ENCODE results near the gene TRIO. TPM values are rescaled to one million over a fixed set of nuclear protein-coding genes. Genes with fewer than 3 reads are reported as not detected.
A peak's percentile ranks its signal among the peaks of the same experiment; 100 is the strongest.

The TRIO gene
- total RNA-seq, 2 experiments from 2014 or later: 3.5 to 6.6 TPM

- Mint-ChIP-seq H3K27me3 (ENCODE audit: low read depth) (no peaks in the 10 kb centered on the region), H3K4me3 (no peak overlapping the region), H3K36me3 (ENCODE audit: low read depth) (no peaks in the 10 kb centered on the region), H3K27ac (no peak overlapping the region), H3K4me1 (ENCODE audit: low read depth) (no peaks in the 10 kb centered on the region), H3K9me3 (ENCODE audit: insufficient read depth) (no peaks in the 10 kb centered on the region)
- POLR2A ChIA-PET: no interaction called here
- CTCF ChIA-PET: interaction anchor here (0.6 kb wide), 1 partner anchor 48 kb away, joined by 3 read pairs; no protein-coding TSS in a partner anchor
- no peak for ATAC-seq
- DNase-seq: no peak
Observed at GRCh38 chr5:14322437-14323187, 179.5 kb downstream of the TRIO start.

GRCh38 chr5:14323466-14323865 lies 180.3 kb downstream of the TRIO start:
- ChIA-PET CTCF (interaction anchor here (1.2 to 1.3 kb wide), 2 partner anchors 21 to 29 kb away, joined by 3 to 6 read pairs; no protein-coding TSS in a partner anchor), POLR2A (no interaction called here)
- ATAC-seq (no peak), DNase-seq (no peak)
- H3K4me3 Mint-ChIP-seq: no peak overlapping the region
- H3K27me3 Mint-ChIP-seq (ENCODE audit: low read depth): no peaks in the 10 kb centered on the region
- H3K9me3 Mint-ChIP-seq (ENCODE audit: insufficient read depth): no peaks in the 10 kb centered on the region
- H3K4me1 Mint-ChIP-seq (ENCODE audit: low read depth): no peaks in the 10 kb centered on the region
- H3K27ac Mint-ChIP-seq: no peak overlapping the region
- no peaks in the 10 kb centered on the region for H3K36me3 Mint-ChIP-seq (ENCODE audit: low read depth)

GRCh38 chr5:14325369-14325768 lies 182.2 kb downstream of the TRIO start:
- ATAC-seq (no peak), DNase-seq (no peak)
- Mint-ChIP-seq H3K4me1 (ENCODE audit: low read depth) (peaks cover 2% of the 10 kb centered on the region), H3K9me3 (ENCODE audit: insufficient read depth) (no peaks in the 10 kb centered on the region), H3K36me3 (ENCODE audit: low read depth) (no peaks in the 10 kb centered on the region), H3K27me3 (ENCODE audit: low read depth) (peaks cover 3% of the 10 kb centered on the region), H3K4me3 (no peak overlapping the region), H3K27ac (no peak overlapping the region)
- ChIA-PET POLR2A (no interaction called here), CTCF (interaction anchor here (1.0 to 4.1 kb wide), 2 partner anchors 14 to 323 kb away, joined by 3 to 16 read pairs; no protein-coding TSS in a partner anchor)

DNA sequence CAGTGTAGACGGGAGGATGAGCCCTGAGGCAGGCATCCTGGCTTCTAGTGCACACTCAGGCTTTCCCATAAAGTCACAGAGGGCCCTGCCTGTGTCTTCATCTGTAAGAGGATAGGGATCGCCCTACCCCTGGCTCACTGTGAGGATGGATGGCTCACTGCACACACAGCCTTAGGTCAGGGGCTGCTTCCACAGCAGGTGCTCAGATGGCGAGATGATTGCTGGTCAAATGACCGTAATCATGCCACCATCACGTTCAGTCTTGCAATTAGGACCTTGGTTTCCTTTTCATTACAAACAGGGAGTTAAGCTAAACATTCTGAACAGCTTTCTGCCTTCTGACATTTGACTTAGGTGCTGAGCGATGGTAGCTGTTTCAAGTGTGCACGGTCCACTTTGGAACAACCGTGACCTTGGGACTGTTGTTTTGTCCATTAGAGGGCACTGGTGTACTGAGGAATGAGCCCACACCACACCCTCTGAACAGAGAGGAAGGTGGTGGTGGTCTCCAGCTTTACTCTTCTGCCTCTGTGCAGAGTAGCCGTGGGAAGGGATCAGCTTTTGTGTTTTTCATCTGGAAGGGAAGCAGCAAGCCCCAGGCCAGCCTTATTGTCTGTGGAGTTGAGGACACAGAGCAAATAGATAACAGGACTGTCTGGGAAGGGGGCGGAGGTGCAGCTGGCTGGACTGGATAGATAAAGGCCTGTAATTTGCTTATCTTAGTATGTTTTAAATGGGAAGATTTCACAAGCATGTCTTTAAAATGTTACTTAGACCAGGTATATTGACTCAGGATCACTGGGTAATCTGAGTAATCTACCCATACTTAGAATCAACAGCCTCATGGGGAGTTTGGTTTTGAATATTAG lies 183.1 kb downstream of the TRIO start:
- H3K27ac Mint-ChIP-seq: no peak overlapping the region
- H3K4me3 Mint-ChIP-seq: no peak overlapping the region
- H3K36me3 Mint-ChIP-seq (ENCODE audit: low read depth): no peaks in the 10 kb centered on the region
- DNase-seq: no peak
- no peak for ATAC-seq
- ChIA-PET CTCF (interaction anchor here (0.8 to 4.1 kb wide), 3 partner anchors 11 to 322 kb away, joined by 3 to 16 read pairs (median 6); no protein-coding TSS in a partner anchor), POLR2A (no interaction called here)
- H3K27me3 Mint-ChIP-seq (ENCODE audit: low read depth): peaks cover 10% of the 10 kb centered on the region
- H3K4me1 Mint-ChIP-seq (ENCODE audit: low read depth): peaks cover 8% of the 10 kb centered on the region
- H3K9me3 Mint-ChIP-seq (ENCODE audit: insufficient read depth): no peaks in the 10 kb centered on the region

- DNase-seq: no peak
- Mint-ChIP-seq H3K27ac (no peak overlapping the region), H3K4me3 (no peak overlapping the region), H3K27me3 (ENCODE audit: low read depth) (peaks cover 10% of the 10 kb centered on the region), H3K4me1 (ENCODE audit: low read depth) (peaks cover 18% of the 10 kb centered on the region), H3K36me3 (ENCODE audit: low read depth) (no peaks in the 10 kb centered on the region), H3K9me3 (ENCODE audit: insufficient read depth) (no peaks in the 10 kb centered on the region)
- no peak for ATAC-seq
- CTCF ChIA-PET: interaction anchor here (4.1 kb wide), 1 partner anchor 321 kb away, joined by 16 read pairs; no protein-coding TSS in a partner anchor
- POLR2A ChIA-PET: no interaction called here
Observed at GRCh38 chr5:14327624-14328023, 184.5 kb downstream of the TRIO start.

- Mint-ChIP-seq H3K4me1 (ENCODE audit: low read depth) (peaks cover 23% of the 10 kb centered on the region), H3K36me3 (ENCODE audit: low read depth) (no peaks in the 10 kb centered on the region), H3K9me3 (ENCODE audit: insufficient read depth) (no peaks in the 10 kb centered on the region), H3K27ac (no peak overlapping the region), H3K27me3 (ENCODE audit: low read depth) (peaks cover 10% of the 10 kb centered on the region), H3K4me3 (no peak overlapping the region)
- ChIA-PET CTCF (interaction anchor here (4.1 kb wide), 1 partner anchor 320 kb away, joined by 16 read pairs; no protein-coding TSS in a partner anchor), POLR2A (no interaction called here)
- ATAC-seq (no peak), DNase-seq (no peak)
Observed at GRCh38 chr5:14328144-14328543, 185.0 kb downstream of the TRIO start.

DNA sequence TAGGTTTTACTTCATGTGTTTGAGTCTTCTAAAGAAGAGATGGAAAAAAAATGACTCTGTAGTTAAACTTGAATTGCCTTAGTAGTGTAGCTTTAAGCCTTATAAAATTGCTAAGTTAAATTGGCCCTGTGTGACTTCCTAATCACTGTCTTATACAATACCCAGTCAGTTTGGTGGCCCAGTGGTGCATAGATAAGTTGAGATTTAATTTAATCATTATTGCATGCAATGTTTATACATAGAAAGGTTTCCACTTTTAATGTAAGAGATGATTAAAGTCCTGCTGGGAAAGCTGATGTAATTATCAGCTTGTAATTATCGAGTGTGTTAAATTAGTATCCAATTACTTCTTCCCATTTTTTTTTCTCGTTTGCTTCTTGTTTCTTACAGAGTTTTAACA lies 187.1 kb downstream of the TRIO start:
- ChIA-PET POLR2A (no interaction called here), CTCF (interaction anchor here (1.2 kb wide), 2 partner anchors 35 to 60 kb away, joined by 3 read pairs; no protein-coding TSS in a partner anchor)
- ATAC-seq (no peak), DNase-seq (no peak)
- Mint-ChIP-seq H3K9me3 (ENCODE audit: insufficient read depth) (no peaks in the 10 kb centered on the region), H3K36me3 (ENCODE audit: low read depth) (no peaks in the 10 kb centered on the region), H3K27ac (no peak overlapping the region), H3K4me1 (ENCODE audit: low read depth) (peaks cover 23% of the 10 kb centered on the region), H3K4me3 (no peak overlapping the region), H3K27me3 (ENCODE audit: low read depth) (peaks cover 10% of the 10 kb centered on the region)

- ATAC-seq (peak; percentile 32), DNase-seq (no peak)
- Mint-ChIP-seq H3K27ac (no peak overlapping the region), H3K36me3 (ENCODE audit: low read depth) (no peaks in the 10 kb centered on the region), H3K4me1 (ENCODE audit: low read depth) (peaks cover 23% of the 10 kb centered on the region), H3K9me3 (ENCODE audit: insufficient read depth) (no peaks in the 10 kb centered on the region), H3K4me3 (no peak overlapping the region), H3K27me3 (ENCODE audit: low read depth) (peaks cover 10% of the 10 kb centered on the region)
- POLR2A ChIA-PET: interaction anchor here (0.8 kb wide), 1 partner anchor 922 kb away, joined by 3 read pairs; no protein-coding TSS in a partner anchor
- CTCF ChIA-PET: interaction anchor here (1.2 kb wide), 2 partner anchors 34 to 61 kb away, joined by 3 read pairs; no protein-coding TSS in a partner anchor
Observed at GRCh38 chr5:14330729-14331385, 187.7 kb downstream of the TRIO start.

GRCh38 chr5:14331386-14331781 lies 188.2 kb downstream of the TRIO start:
- H3K4me1 Mint-ChIP-seq (ENCODE audit: low read depth): peaks cover 23% of the 10 kb centered on the region
- H3K27me3 Mint-ChIP-seq (ENCODE audit: low read depth): peaks cover 10% of the 10 kb centered on the region
- H3K36me3 Mint-ChIP-seq (ENCODE audit: low read depth): no peaks in the 10 kb centered on the region
- no peaks in the 10 kb centered on the region for H3K9me3 Mint-ChIP-seq (ENCODE audit: insufficient read depth)
- no peak overlapping the region for H3K27ac Mint-ChIP-seq
- DNase-seq (peak; percentile 56), ATAC-seq (peak; percentile 79)
- ChIA-PET POLR2A (interaction anchor here (0.8 kb wide), 1 partner anchor 923 kb away, joined by 3 read pairs; no protein-coding TSS in a partner anchor), CTCF (interaction anchor here (1.0 kb wide), 1 partner anchor 318 kb away, joined by 3 read pairs; no protein-coding TSS in a partner anchor)
- H3K4me3 Mint-ChIP-seq: no peak overlapping the region

GRCh38 chr5:14332038-14332631 lies 189.0 kb downstream of the TRIO start:
- Mint-ChIP-seq H3K4me3 (no peak overlapping the region), H3K36me3 (ENCODE audit: low read depth) (no peaks in the 10 kb centered on the region), H3K27ac (no peak overlapping the region), H3K27me3 (ENCODE audit: low read depth) (peaks cover 10% of the 10 kb centered on the region), H3K4me1 (ENCODE audit: low read depth) (peaks cover 23% of the 10 kb centered on the region), H3K9me3 (ENCODE audit: insufficient read depth) (no peaks in the 10 kb centered on the region)
- ChIA-PET POLR2A (interaction anchor here (0.8 kb wide), 1 partner anchor 923 kb away, joined by 3 read pairs; no protein-coding TSS in a partner anchor), CTCF (interaction anchor here (1.0 kb wide), 1 partner anchor 318 kb away, joined by 3 read pairs; no protein-coding TSS in a partner anchor)
- ATAC-seq: no peak
- DNase-seq: no peak

- DNase-seq: no peak
- Mint-ChIP-seq H3K27me3 (ENCODE audit: low read depth) (peaks cover 10% of the 10 kb centered on the region), H3K27ac (no peak overlapping the region), H3K4me1 (ENCODE audit: low read depth) (peaks cover 23% of the 10 kb centered on the region), H3K36me3 (ENCODE audit: low read depth) (no peaks in the 10 kb centered on the region), H3K9me3 (ENCODE audit: insufficient read depth) (no peaks in the 10 kb centered on the region), H3K4me3 (no peak overlapping the region)
- ChIA-PET CTCF (no interaction called here), POLR2A (no interaction called here)
- ATAC-seq: no peak
Observed at GRCh38 chr5:14332746-14333145, 189.6 kb downstream of the TRIO start.
